ENCODE results near the gene ZBED5. TPM values are rescaled to one million over a fixed set of nuclear protein-coding genes. Genes with fewer than 3 reads are reported as not detected.

Gene ZBED5
- total RNA-seq, 1 donor from 2014 or later: 83.4 TPM

GRCh38 chr11:10855295-10855694 is 2.6 kb downstream of the ZBED5 start:
- Mint-ChIP-seq H3K9me3 (ENCODE audit: unreplicated experiment) (peaks cover 12% of the 10 kb centered on the region), H3K27me3 (ENCODE audit: unreplicated experiment) (peaks cover 8% of the 10 kb centered on the region), H3K36me3 (ENCODE audit: unreplicated experiment) (no peaks in the 10 kb centered on the region), H3K4me3 (ENCODE audit: unreplicated experiment) (no peak overlapping the region), H3K4me1 (ENCODE audit: low read depth, unreplicated experiment) (peaks cover 10% of the 10 kb centered on the region), H3K27ac (ENCODE audit: unreplicated experiment) (no peak overlapping the region)
- TF ChIP-seq CTCF (IDR thresholded peaks at IDR 0.05; ENCODE audit: partially characterized antibody, unreplicated experiment): no peak
- DNase-seq: no peak

DNA sequence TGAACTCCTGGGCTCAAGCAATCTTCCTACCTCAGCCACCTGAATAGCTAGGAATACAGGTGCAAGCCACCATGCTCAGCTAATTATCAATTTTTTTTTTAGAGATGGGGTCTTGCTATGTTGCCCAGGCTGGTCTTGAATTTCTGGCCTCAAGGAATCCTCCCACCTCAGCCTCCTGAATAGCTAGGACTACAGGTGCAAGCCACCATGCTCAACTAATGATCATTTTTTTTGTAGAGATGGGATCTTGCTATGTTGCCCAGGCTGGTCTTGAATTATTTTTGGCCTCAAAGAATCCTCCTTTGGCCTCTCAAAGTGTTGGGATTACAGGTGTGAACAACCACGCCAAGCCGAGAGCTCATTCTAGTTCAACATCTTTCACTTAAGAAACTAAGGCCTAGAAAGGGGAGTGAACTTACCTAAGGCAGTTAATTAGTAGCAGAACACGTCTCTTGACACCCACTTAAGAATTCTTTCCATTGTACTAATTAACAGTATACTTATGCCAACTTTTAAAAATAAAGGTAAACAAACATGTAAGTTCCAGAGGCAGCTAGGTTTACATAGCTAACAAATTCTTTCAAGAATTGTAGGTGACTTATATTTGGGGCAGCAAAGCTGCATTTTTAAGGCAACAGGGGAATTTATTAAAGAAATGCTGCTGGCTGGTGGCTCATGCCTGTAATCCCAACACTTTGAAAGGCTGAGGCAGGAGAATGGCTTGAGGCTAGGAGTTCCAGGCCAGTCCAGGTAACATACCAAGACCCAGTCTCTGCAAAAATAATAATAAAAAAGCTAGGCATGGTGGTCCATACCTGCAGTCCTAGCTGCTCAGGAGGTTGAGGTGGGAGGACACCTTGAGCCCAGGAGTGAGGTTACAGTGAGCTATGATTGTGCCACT is 9.6 kb downstream of the ZBED5 start:
- Mint-ChIP-seq H3K27me3 (ENCODE audit: unreplicated experiment) (no peaks in the 10 kb centered on the region), H3K36me3 (ENCODE audit: unreplicated experiment) (no peaks in the 10 kb centered on the region), H3K27ac (ENCODE audit: unreplicated experiment) (no peak overlapping the region), H3K4me1 (ENCODE audit: low read depth, unreplicated experiment) (peaks cover 1% of the 10 kb centered on the region), H3K4me3 (ENCODE audit: unreplicated experiment) (no peak overlapping the region), H3K9me3 (ENCODE audit: unreplicated experiment) (no peaks in the 10 kb centered on the region)
- DNase-seq: no peak
- no peak for TF ChIP-seq CTCF (IDR thresholded peaks at IDR 0.05; ENCODE audit: partially characterized antibody, unreplicated experiment)

DNA sequence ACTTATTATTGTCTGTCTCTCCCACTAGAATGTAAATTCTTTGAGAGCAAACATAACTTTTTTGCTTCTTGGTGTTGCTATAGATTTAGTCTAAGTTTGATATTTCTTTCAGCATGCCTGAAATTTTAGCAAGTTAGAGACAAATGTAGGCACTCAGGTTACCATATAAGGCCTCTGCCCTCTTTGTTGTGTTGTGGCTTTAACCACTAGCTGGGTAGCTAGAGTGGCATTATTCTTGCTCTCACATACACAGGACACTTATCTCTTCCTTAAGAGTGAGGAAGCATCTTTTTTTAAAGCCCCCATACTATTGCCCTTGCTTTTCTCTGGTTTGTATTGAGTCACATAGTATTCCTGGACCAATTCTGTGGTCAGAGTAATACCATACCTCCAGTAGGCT is 11.2 kb downstream of the ZBED5 start:
- Mint-ChIP-seq H3K4me1 (ENCODE audit: low read depth, unreplicated experiment) (no peaks in the 10 kb centered on the region), H3K9me3 (ENCODE audit: unreplicated experiment) (no peaks in the 10 kb centered on the region), H3K4me3 (ENCODE audit: unreplicated experiment) (no peak overlapping the region), H3K27ac (ENCODE audit: unreplicated experiment) (no peak overlapping the region), H3K36me3 (ENCODE audit: unreplicated experiment) (no peaks in the 10 kb centered on the region), H3K27me3 (ENCODE audit: unreplicated experiment) (no peaks in the 10 kb centered on the region)
- no peak for TF ChIP-seq CTCF (IDR thresholded peaks at IDR 0.05; ENCODE audit: partially characterized antibody, unreplicated experiment)
- no peak for DNase-seq

DNA sequence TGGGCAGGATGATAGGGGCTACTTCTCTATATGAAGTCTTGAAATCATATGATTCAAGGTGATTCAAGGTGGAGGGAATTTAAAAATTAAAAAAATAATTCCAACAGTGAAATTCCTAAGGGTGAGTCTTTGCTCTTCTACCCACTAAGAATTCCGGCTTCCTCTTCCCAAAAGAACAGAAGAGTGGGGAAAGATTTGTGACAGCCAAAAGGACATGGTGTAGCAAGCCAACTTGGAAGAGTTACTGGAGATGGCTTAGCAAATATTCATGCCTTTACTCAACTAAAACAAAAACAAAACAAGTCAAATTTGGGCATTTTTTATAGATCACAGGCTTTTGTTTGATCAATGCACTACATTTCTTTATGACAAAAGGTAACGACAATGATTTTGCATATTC is 12.3 kb downstream of the ZBED5 start:
- no peaks in the 10 kb centered on the region for H3K36me3 Mint-ChIP-seq (ENCODE audit: unreplicated experiment)
- no peak for DNase-seq
- no peak overlapping the region for H3K27ac Mint-ChIP-seq (ENCODE audit: unreplicated experiment)
- H3K27me3 Mint-ChIP-seq (ENCODE audit: unreplicated experiment): no peaks in the 10 kb centered on the region
- TF ChIP-seq CTCF (IDR thresholded peaks at IDR 0.05; ENCODE audit: partially characterized antibody, unreplicated experiment): no peak
- no peak overlapping the region for H3K4me3 Mint-ChIP-seq (ENCODE audit: unreplicated experiment)
- no peaks in the 10 kb centered on the region for H3K9me3 Mint-ChIP-seq (ENCODE audit: unreplicated experiment)
- H3K4me1 Mint-ChIP-seq (ENCODE audit: low read depth, unreplicated experiment): no peaks in the 10 kb centered on the region

DNA sequence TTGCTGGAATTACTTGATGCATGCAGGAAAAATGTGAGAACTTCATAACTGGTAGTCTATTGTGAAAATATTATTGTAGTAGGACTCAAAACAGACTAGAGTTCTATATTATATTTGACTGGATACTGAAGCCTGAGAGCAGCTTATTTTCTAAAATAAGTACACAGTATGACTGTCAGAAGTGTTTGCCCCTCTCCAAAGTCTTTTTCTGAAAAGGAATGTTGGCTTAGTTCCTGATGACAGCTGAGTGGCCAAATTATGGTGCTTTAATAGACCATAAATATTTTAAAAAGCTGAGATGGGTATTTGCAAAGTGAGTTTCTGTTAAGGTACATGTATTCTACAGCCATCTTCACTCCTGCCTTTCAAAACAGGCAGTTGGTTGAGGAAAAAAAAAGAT is 13.1 kb downstream of the ZBED5 start:
- no peak overlapping the region for H3K27ac Mint-ChIP-seq (ENCODE audit: unreplicated experiment)
- DNase-seq: no peak
- no peak for TF ChIP-seq CTCF (IDR thresholded peaks at IDR 0.05; ENCODE audit: partially characterized antibody, unreplicated experiment)
- H3K36me3 Mint-ChIP-seq (ENCODE audit: unreplicated experiment): no peaks in the 10 kb centered on the region
- no peaks in the 10 kb centered on the region for H3K9me3 Mint-ChIP-seq (ENCODE audit: unreplicated experiment)
- H3K4me3 Mint-ChIP-seq (ENCODE audit: unreplicated experiment): no peak overlapping the region
- H3K4me1 Mint-ChIP-seq (ENCODE audit: low read depth, unreplicated experiment): no peaks in the 10 kb centered on the region
- no peaks in the 10 kb centered on the region for H3K27me3 Mint-ChIP-seq (ENCODE audit: unreplicated experiment)
